ENCODE data around the gene ACE2.

DNA sequence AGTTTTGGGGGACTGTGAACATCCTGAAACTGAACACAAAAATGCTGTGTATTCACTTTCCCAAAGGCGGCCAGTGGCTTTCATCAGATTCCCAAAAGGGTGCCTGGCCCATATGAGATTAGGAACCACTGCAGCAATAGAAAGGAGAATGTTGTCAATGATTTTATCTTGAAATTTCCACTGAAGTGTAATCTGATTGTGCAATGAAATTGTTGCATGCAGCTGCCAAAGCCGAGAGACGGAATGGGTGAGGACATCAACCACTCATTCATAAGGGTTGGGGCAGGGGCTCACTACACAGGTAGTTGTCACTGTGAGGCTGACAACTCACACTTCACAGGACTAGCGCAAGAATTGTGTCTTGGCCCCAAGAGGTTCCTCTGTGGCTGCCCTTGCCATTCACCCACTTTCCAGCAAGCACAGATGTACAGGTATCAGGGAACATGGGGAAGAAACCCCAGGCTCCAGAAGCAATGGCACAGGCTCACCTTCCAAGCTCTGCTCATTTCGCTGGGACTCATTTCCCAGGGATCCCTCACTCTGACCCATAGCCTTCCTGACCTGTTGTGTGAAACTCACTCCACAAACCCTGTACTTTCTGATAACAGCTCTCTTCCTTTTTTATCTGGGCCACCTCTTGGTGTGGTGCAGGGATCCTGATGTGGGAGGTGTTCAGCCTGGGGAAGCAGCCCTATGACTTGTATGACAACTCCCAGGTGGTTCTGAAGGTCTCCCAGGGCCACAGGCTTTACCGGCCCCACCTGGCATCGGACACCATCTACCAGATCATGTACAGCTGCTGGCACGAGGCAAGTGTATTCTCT is 51.4 kb downstream of the ACE2 start:
- TF ChIP-seq BHLHE40 (IDR thresholded peaks at IDR 0.05; ENCODE audit: borderline replicate concordance) (no peak), ZNF384 (IDR thresholded peaks at IDR 0.05) (no peak), SP1 (IDR thresholded peaks at IDR 0.05) (no peak), FOXM1 (IDR thresholded peaks at IDR 0.05; ENCODE audit: borderline replicate concordance) (no peak), ARNT (IDR thresholded peaks at IDR 0.05) (no peak), FOXA1 (IDR thresholded peaks at IDR 0.05) (no peak)

Measured in HEK293T (cell line).